ENCODE results near the gene RECK.

- no peak for TF ChIP-seq CTCF (IDR thresholded peaks at IDR 0.05; ENCODE audit: low read length)
- TF ChIP-seq EZH2 (optimal IDR thresholded peaks at IDR 0.05; ENCODE audit: low read depth, low read length) = no peak
- TF ChIP-seq EZH2phosphoT487 (IDR thresholded peaks at IDR 0.05; ENCODE audit: low read length) = no peak
Observed at GRCh38 chr9:36164989-36165388, 128.3 kb downstream of the RECK start.

Data from MM.1S (cell line).